Measurements from ENCODE around the gene XBP1. TPM values are rescaled to one million over a fixed set of nuclear protein-coding genes. Genes with fewer than 3 reads are reported as not detected.
A peak's percentile ranks its signal among the peaks of the same experiment; 100 is the strongest.

The XBP1 gene
- total and polyA plus RNA-seq, 8 donors = 134 to 612 (median 259) TPM

GRCh38 chr22:28791124-28791523 is 9.2 kb downstream of the XBP1 start:
- DNase-seq = no peak
- 84 to 92% (median 86%) methylated on average over 5 of the region's 5 CpGs for WGBS, 5 donors
- peaks cover 16 to 65% (median 48%) of the 10 kb centered on the region in 4 donors for H3K4me1 ChIP-seq
- H3K27ac ChIP-seq = peak overlapping the region in 4 of 5 donors; percentile 27 to 100 (median 48)
- H3K4me3 ChIP-seq = no peak overlapping the region
- intact Hi-C loops (cut with DNase I; ENCODE audit: low total_unique reads) = no loop called here
- peaks cover 39 to 75% (median 70%) of the 10 kb centered on the region in 4 donors for H3K36me3 ChIP-seq
- no peaks in the 10 kb centered on the region for H3K9me3 ChIP-seq
- TF ChIP-seq EP300 (IDR thresholded peaks at IDR 0.05) (no peak), POLR2AphosphoS5 (IDR thresholded peaks at IDR 0.05) (no peak), POLR2A (IDR thresholded peaks at IDR 0.05) (no peak)
- TF ChIP-seq, protein P1, sequence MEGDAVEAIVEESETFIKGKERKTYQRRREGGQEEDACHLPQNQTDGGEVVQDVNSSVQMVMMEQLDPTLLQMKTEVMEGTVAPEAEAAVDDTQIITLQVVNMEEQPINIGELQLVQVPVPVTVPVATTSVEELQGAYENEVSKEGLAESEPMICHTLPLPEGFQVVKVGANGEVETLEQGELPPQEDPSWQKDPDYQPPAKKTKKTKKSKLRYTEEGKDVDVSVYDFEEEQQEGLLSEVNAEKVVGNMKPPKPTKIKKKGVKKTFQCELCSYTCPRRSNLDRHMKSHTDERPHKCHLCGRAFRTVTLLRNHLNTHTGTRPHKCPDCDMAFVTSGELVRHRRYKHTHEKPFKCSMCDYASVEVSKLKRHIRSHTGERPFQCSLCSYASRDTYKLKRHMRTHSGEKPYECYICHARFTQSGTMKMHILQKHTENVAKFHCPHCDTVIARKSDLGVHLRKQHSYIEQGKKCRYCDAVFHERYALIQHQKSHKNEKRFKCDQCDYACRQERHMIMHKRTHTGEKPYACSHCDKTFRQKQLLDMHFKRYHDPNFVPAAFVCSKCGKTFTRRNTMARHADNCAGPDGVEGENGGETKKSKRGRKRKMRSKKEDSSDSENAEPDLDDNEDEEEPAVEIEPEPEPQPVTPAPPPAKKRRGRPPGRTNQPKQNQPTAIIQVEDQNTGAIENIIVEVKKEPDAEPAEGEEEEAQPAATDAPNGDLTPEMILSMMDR (IDR thresholded peaks at IDR 0.05) = no peak
- H3K27me3 ChIP-seq = no peaks in the 10 kb centered on the region

- DNase-seq = no peak
- whole genome bisulfite sequencing, 5 donors = 54 to 64% (median 56%) methylated on average over 3 of the region's 3 CpGs
- no peak for TF ChIP-seq POLR2A (IDR thresholded peaks at IDR 0.05)
- no peak for TF ChIP-seq EP300 (IDR thresholded peaks at IDR 0.05)
- no peak for TF ChIP-seq POLR2AphosphoS5 (IDR thresholded peaks at IDR 0.05)
- TF ChIP-seq, protein P1 (IDR thresholded peaks at IDR 0.05) = no peak
- Histone ChIP-seq H3K27ac (peak overlapping the region in 1 of 5 donors; percentile 53), H3K9me3 (no peaks in the 10 kb centered on the region), H3K4me1 (peaks cover 15 to 61% (median 38%) of the 10 kb centered on the region in 4 donors), H3K4me3 (no peak overlapping the region), H3K36me3 (peaks cover 39 to 75% (median 70%) of the 10 kb centered on the region in 4 donors), H3K27me3 (no peaks in the 10 kb centered on the region)
- intact Hi-C loops (cut with DNase I; ENCODE audit: low total_unique reads) = no loop called here
Observed at GRCh38 chr22:28788601-28789000, 11.8 kb downstream of the XBP1 start.

- Histone ChIP-seq H3K4me1 (peaks cover 26 to 53% (median 34%) of the 10 kb centered on the region in 4 donors), H3K36me3 (peaks cover 59 to 90% (median 86%) of the 10 kb centered on the region in 4 donors), H3K9me3 (no peaks in the 10 kb centered on the region), H3K4me3 (no peak overlapping the region), H3K27ac (peak overlapping the region; percentile 65 to 71 (median 68)), H3K27me3 (no peaks in the 10 kb centered on the region)
- 25 to 48% (median 38%) methylated on average over 4 of the region's 4 CpGs for WGBS, 5 donors
- peak in 1 of 3 donors; percentile 12 for TF ChIP-seq POLR2AphosphoS5 (IDR thresholded peaks at IDR 0.05)
- TF ChIP-seq, protein P1 (IDR thresholded peaks at IDR 0.05) = no peak
- intact Hi-C loops (cut with DNase I; ENCODE audit: low total_unique reads) = no loop called here
- DNase-seq = peak in 1 of 2 donors; percentile 73
Observed at GRCh38 chr22:28783786-28784671, 16.3 kb downstream of the XBP1 start.

DNA sequence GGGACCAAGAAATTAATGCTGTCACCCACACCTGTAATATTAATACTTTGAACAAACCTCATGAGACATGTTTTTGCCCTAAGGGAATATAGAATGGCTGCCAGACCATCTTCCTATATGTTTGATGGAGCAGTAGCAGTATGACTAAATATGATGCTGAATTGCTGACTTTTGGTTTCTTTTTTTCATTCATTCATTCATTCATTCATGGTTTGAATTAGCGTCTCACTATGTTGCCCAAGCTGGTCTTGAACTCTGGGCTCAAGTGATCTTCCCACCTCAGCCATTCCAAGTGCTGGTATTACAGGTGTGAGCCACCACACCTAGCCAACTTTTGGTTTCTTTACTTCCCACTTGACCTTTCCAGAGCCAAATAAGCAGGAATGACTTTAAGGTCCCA is 20.1 kb downstream of the XBP1 start:
- no peak for DNase-seq
- 94 to 100% (median 94%) methylated on average over 1 of the region's 1 CpG for WGBS, 5 donors
- Histone ChIP-seq H3K27ac (no peak overlapping the region), H3K27me3 (no peaks in the 10 kb centered on the region), H3K4me3 (no peak overlapping the region), H3K9me3 (no peaks in the 10 kb centered on the region), H3K36me3 (peaks cover 41 to 95% (median 79%) of the 10 kb centered on the region in 4 donors), H3K4me1 (peaks cover 30 to 77% (median 55%) of the 10 kb centered on the region in 4 donors)
- no peak for TF ChIP-seq POLR2A (IDR thresholded peaks at IDR 0.05)
- TF ChIP-seq, protein P1 (IDR thresholded peaks at IDR 0.05) = no peak
- no peak for TF ChIP-seq EP300 (IDR thresholded peaks at IDR 0.05)
- TF ChIP-seq POLR2AphosphoS5 (IDR thresholded peaks at IDR 0.05) = no peak
- intact Hi-C loops (cut with DNase I; ENCODE audit: low total_unique reads) = no loop called here
